Retinal pigment epithelial cell (primary cell): ENCODE data around the gene PIP4K2A.

ENCODE experiments used
- DNase-seq: peaks from one replicate; pipeline ENCODE4 v3.0.0-alpha.2; 2010; ENCODE audit warnings: low read depth
- H3K4me3 ChIP-seq: 2 replicates; pipeline ENCODE4 v1.5.1; 2011; ENCODE audit warnings: mild to moderate bottlenecking, low read length, control low read depth, moderate library complexity
- CTCF ChIP-seq: conservative IDR thresholded peaks from 2 replicates; pipeline ENCODE4 v1.5.1; 2011; ENCODE audit warnings: low read depth, low read length, control low read depth, inconsistent platforms

Gene PIP4K2A

GRCh38 chr10:22580711-22581110, 133.7 kb downstream of the PIP4K2A start:
- no peak for TF ChIP-seq CTCF
- DNase-seq = no peak
- H3K4me3 ChIP-seq = no peak overlapping the region

- TF ChIP-seq CTCF = no peak
- DNase-seq = no peak
- H3K4me3 ChIP-seq = no peak overlapping the region
Measured at GRCh38 chr10:22579826-22580225, 134.6 kb downstream of the PIP4K2A start.

- no peak for DNase-seq
- H3K4me3 ChIP-seq = no peak overlapping the region
- peak; percentile 47 for TF ChIP-seq CTCF
Measured at GRCh38 chr10:22573820-22574569, 140.4 kb downstream of the PIP4K2A start.

- DNase-seq = no peak
- no peak overlapping the region for H3K4me3 ChIP-seq
- no peak for TF ChIP-seq CTCF
Measured at GRCh38 chr10:22570733-22571430, 143.5 kb downstream of the PIP4K2A start.

- DNase-seq = no peak
- H3K4me3 ChIP-seq = no peak overlapping the region
- no peak for TF ChIP-seq CTCF
Measured at GRCh38 chr10:22570234-22570633, 144.1 kb downstream of the PIP4K2A start.

GRCh38 chr10:22568928-22569327, 145.4 kb downstream of the PIP4K2A start:
- no peak for TF ChIP-seq CTCF
- DNase-seq = no peak
- H3K4me3 ChIP-seq = no peak overlapping the region

GRCh38 chr10:22564060-22564459, 150.3 kb downstream of the PIP4K2A start:
- no peak for TF ChIP-seq CTCF
- H3K4me3 ChIP-seq = no peak overlapping the region
- DNase-seq = no peak
